Measurements from ENCODE around the gene SPC24.

The SPC24 gene

GRCh38 chr19:11148001-11148400, 7.6 kb downstream of the SPC24 start:
- no peak for ATAC-seq
- TF ChIP-seq CREB5 (CRISPR knock-in tag; IDR thresholded peaks at IDR 0.05; ENCODE audit: low read depth) (no peak), RARB (CRISPR knock-in tag; IDR thresholded peaks at IDR 0.05) (no peak), ZNF565 (CRISPR knock-in tag; conservative IDR thresholded peaks at IDR 0.05; ENCODE audit: low read depth) (no peak), CSRNP3 (CRISPR knock-in tag; IDR thresholded peaks at IDR 0.05) (no peak)

DNA sequence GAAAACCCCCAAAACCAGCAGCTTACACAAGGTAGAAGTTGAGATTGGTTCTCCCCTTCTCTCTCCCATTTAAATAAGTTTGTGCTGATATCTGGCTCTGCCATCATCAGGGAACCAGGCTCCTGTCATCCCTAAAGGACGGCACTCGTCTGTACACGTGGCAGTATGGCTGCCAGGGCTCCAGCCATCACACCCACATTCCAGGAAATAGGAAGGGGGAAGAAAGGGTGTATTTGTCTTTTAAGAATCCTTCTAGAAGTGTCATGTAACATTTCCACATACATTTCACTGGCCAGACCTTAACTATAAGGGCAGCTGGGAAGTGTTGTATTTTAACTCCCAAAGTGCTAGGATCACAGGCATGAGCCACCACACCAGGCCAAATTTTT, 10.1 kb downstream of the SPC24 start:
- TF ChIP-seq CSDC2 (CRISPR knock-in tag; IDR thresholded peaks at IDR 0.05) (no peak), ARNTL (CRISPR knock-in tag; IDR thresholded peaks at IDR 0.05; ENCODE audit: borderline replicate concordance, low read depth) (no peak), ZFP3 (CRISPR knock-in tag; IDR thresholded peaks at IDR 0.05) (no peak), TCF4 (CRISPR knock-in tag; IDR thresholded peaks at IDR 0.05; ENCODE audit: borderline replicate concordance) (no peak), OSR1 (CRISPR knock-in tag; IDR thresholded peaks at IDR 0.05) (no peak), TSHZ2 (CRISPR knock-in tag; IDR thresholded peaks at IDR 0.05) (no peak), ISL1 (CRISPR knock-in tag; IDR thresholded peaks at IDR 0.05) (no peak)
- no peak for ATAC-seq

- TF ChIP-seq ZC3H10 (CRISPR knock-in tag; IDR thresholded peaks at IDR 0.05) (no peak), SNAI2 (CRISPR knock-in tag; IDR thresholded peaks at IDR 0.05) (peak; percentile 64; the same call in 1 of the 2 replicates)
- TF ChIP-seq, protein P1, sequence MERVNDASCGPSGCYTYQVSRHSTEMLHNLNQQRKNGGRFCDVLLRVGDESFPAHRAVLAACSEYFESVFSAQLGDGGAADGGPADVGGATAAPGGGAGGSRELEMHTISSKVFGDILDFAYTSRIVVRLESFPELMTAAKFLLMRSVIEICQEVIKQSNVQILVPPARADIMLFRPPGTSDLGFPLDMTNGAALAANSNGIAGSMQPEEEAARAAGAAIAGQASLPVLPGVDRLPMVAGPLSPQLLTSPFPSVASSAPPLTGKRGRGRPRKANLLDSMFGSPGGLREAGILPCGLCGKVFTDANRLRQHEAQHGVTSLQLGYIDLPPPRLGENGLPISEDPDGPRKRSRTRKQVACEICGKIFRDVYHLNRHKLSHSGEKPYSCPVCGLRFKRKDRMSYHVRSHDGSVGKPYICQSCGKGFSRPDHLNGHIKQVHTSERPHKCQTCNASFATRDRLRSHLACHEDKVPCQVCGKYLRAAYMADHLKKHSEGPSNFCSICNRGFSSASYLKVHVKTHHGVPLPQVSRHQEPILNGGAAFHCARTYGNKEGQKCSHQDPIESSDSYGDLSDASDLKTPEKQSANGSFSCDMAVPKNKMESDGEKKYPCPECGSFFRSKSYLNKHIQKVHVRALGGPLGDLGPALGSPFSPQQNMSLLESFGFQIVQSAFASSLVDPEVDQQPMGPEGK (CRISPR knock-in tag; IDR thresholded peaks at IDR 0.05; ENCODE audit: borderline replicate concordance): peak; percentile 95; the same call in 1 of the 2 replicates
- peak; percentile 76 for ATAC-seq
These were observed 12.9 kb downstream of the SPC24 start for GRCh38 chr19:11142528-11143171.

- no peak; the same call in 2 of the 3 replicates for ATAC-seq
- TF ChIP-seq CSRNP3 (CRISPR knock-in tag; IDR thresholded peaks at IDR 0.05) (no peak), ZFP30 (CRISPR knock-in tag; IDR thresholded peaks at IDR 0.05) (no peak), ZNF565 (CRISPR knock-in tag; conservative IDR thresholded peaks at IDR 0.05; ENCODE audit: low read depth) (no peak), ARNTL (CRISPR knock-in tag; IDR thresholded peaks at IDR 0.05; ENCODE audit: borderline replicate concordance, low read depth) (no peak), RARB (CRISPR knock-in tag; IDR thresholded peaks at IDR 0.05) (no peak), TCF4 (CRISPR knock-in tag; IDR thresholded peaks at IDR 0.05; ENCODE audit: borderline replicate concordance) (no peak), ZNF8 (CRISPR knock-in tag; IDR thresholded peaks at IDR 0.05) (no peak), SNAI2 (CRISPR knock-in tag; IDR thresholded peaks at IDR 0.05) (no peak), TSHZ2 (CRISPR knock-in tag; IDR thresholded peaks at IDR 0.05) (no peak), TOX (CRISPR knock-in tag; IDR thresholded peaks at IDR 0.05; ENCODE audit: borderline replicate concordance) (no peak)
- TF ChIP-seq, protein P2, sequence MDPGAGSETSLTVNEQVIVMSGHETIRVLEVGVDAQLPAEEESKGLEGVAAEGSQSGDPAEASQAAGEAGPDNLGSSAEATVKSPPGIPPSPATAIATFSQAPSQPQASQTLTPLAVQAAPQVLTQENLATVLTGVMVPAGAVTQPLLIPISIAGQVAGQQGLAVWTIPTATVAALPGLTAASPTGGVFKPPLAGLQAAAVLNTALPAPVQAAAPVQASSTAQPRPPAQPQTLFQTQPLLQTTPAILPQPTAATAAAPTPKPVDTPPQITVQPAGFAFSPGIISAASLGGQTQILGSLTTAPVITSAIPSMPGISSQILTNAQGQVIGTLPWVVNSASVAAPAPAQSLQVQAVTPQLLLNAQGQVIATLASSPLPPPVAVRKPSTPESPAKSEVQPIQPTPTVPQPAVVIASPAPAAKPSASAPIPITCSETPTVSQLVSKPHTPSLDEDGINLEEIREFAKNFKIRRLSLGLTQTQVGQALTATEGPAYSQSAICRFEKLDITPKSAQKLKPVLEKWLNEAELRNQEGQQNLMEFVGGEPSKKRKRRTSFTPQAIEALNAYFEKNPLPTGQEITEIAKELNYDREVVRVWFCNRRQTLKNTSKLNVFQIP (CRISPR knock-in tag; IDR thresholded peaks at IDR 0.05; ENCODE audit: borderline replicate concordance, low read depth): no peak
These were observed 13.6 kb downstream of the SPC24 start for GRCh38 chr19:11141937-11142527.

Measured in SK-N-SH treated with all-trans-retinoic acid at 6 μM for 48 hours (cell line).